NB4 (cell line): ENCODE measurements around the gene PERCC1.

Source experiments
- CTCF ChIP-seq: IDR thresholded peaks from one replicate; pipeline ENCODE4 v1.5.1; 2012; ENCODE audit warnings: low read depth, low read length
- POLR2A ChIP-seq: IDR thresholded peaks from 2 replicates; pipeline ENCODE4 v1.6.1; 2011; ENCODE audit warnings: mild to moderate bottlenecking; ENCODE audit not compliant: insufficient read length; ENCODE audit errors: extremely low read depth

GRCh38 chr16:1383556-1383955 lies 47.3 kb upstream of the PERCC1 start:
- TF ChIP-seq POLR2A, result no peak
- no peak for TF ChIP-seq CTCF
